ENCODE measurements around the gene RPL10.
"Not testable (repeated sequence)": the region's sequence is repeated elsewhere in the genome, so short reads cannot be mapped to it uniquely, and the experiment has no call there.

RPL10 gene

DNA sequence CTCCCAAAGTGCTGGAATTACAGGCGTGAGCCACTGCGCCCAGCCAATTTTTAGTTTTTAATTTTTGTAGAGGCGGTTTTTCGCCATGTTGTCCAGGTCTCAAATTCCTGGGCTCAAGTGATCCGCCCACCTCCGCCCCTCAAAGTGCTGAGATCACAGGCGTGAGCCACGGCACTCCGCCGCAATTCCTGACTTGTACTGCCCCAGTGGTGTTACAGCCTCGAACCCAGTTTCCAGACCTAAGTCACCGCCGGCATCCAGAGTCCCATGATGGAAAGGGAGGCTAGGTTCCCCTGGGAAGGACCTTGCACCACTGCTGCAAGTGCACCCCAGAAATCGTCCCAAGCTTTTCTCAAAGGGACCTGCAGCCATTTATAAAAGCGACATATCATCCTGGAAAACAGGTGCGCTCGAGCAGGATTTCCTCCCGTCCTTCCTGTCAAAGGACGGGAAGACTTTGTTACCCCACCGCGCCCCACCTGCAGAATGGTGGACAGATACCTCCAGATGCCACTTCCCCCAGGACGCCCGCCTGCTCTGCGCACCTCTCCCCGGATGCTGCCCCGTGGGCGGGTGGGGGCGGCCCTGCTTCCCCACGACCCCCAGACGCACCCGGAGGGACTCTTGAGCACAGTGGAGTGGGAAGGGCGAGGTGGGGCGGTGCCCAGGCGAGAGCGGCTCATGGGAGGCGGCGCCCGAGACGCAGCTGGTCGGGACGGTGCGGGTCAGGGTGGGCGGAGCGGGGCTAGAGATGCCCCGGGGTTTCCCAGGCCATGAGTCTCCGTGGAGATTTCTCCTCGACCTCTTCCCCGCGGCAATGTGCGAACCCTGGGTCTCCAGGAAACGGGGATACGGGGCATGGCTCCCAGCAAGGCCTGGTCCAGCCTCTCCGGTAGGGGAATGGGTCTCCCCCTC is 947 bp upstream of the RPL10 start:
- Histone ChIP-seq H3K4me2 (peak overlapping the region; percentile 85), H3K27ac (peak overlapping the region; percentile 99), H3K4me1 (peaks cover 6% of the 10 kb centered on the region), H3K36me3 (peaks cover 26% of the 10 kb centered on the region), H3K27me3 (no peaks in the 10 kb centered on the region), H3K4me3 (peak overlapping the region; percentile 84), H3K9ac (peak overlapping the region; percentile 100), H4K20me1 (peaks cover 34% of the 10 kb centered on the region), H3K9me3 (peaks cover 29% of the 10 kb centered on the region)
- TF ChIP-seq Cebpa-rat (IDR thresholded peaks at IDR 0.05): no peak

DNA sequence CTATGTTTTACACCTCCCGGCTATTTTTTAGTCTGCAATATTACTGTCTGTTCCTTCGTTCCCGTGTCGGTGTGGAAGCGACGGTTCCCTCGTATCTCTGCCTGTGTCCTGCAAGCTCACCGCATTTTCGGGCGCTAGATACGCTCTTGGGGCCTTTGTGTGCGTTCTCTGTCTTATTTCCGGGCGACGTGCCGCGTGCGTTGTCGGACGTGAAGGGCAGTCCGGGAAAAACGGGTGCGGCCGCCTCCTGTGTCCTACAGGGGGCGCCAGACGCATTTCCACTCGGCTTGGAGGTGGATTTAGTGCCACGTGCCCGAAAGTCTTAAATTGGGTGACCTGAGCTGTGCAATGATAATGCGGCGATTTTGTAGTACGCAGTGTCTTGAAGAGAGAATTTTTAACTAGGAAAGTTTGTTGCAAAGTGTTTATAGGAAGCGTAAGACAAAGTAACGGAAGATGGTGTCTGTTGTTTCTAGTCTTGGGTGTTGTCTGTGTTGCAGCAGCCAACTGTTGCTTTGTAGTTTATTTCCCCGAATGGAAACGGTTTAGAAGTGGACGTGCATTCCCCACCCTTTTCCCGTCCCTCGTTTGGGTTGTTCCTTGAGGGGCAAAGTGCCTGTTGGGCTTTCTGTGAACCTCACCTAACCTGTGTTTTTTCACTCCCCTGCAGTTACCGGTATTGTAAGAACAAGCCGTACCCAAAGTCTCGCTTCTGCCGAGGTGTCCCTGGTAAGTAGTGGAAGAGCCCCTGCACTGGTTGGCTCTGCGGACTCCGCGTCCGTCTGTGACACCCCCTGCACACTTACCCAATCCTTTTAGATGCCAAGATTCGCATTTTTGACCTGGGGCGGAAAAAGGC is 720 bp downstream of the RPL10 start:
- Histone ChIP-seq H3K27me3 (no peaks in the 10 kb centered on the region), H3K9me3 (peaks cover 29% of the 10 kb centered on the region), H4K20me1 (peaks cover 45% of the 10 kb centered on the region), H3K4me1 (peaks cover 6% of the 10 kb centered on the region), H3K4me3 (peak overlapping the region; percentile 84), H3K9ac (peak overlapping the region; percentile 100), H3K36me3 (peaks cover 26% of the 10 kb centered on the region), H3K4me2 (peak overlapping the region; percentile 67), H3K27ac (peak overlapping the region; percentile 99)
- no peak for TF ChIP-seq Cebpa-rat (IDR thresholded peaks at IDR 0.05)

GRCh38 chrX:154399527-154400368 is 1.6 kb downstream of the RPL10 start:
- Histone ChIP-seq H4K20me1 (peaks cover 45% of the 10 kb centered on the region), H3K36me3 (peaks cover 26% of the 10 kb centered on the region), H3K27ac (peak overlapping the region; percentile 99), H3K27me3 (no peaks in the 10 kb centered on the region), H3K4me3 (peak overlapping the region; percentile 84), H3K9ac (peak overlapping the region; percentile 100), H3K9me3 (peaks cover 29% of the 10 kb centered on the region), H3K4me2 (peak overlapping the region; percentile 67), H3K4me1 (peaks cover 8% of the 10 kb centered on the region)
- no peak for TF ChIP-seq Cebpa-rat (IDR thresholded peaks at IDR 0.05)

- Histone ChIP-seq H3K36me3 (peaks cover 26% of the 10 kb centered on the region), H3K9ac (peak overlapping the region; percentile 100; the same call in 1 of the 2 replicates), H3K4me2 (peak overlapping the region; percentile 67), H3K4me1 (peaks cover 14% of the 10 kb centered on the region), H3K9me3 (peaks cover 29% of the 10 kb centered on the region), H3K4me3 (peak overlapping the region; percentile 84), H4K20me1 (peaks cover 45% of the 10 kb centered on the region)
- H3K27me3 ChIP-seq, H3K27ac ChIP-seq: not testable (repeated sequence)
Observed at GRCh38 chrX:154400369-154400817, 2.2 kb downstream of the RPL10 start.

- TF ChIP-seq Cebpa-rat (IDR thresholded peaks at IDR 0.05): no peak
- Histone ChIP-seq H3K9ac (no peak overlapping the region; the same call in 1 of the 2 replicates), H3K4me3 (no peak overlapping the region), H3K27me3 (0 out of 2 replicates have a peak, but pooled peaks cover 5% of the 10 kb centered on the region), H3K4me1 (peaks cover 15% of the 10 kb centered on the region), H3K36me3 (peaks cover 26% of the 10 kb centered on the region), H4K20me1 (peaks cover 45% of the 10 kb centered on the region), H3K27ac (no peak overlapping the region), H3K4me2 (peak overlapping the region; percentile 67; the same call in 1 of the 2 replicates), H3K9me3 (peaks cover 29% of the 10 kb centered on the region)
Observed at GRCh38 chrX:154401045-154401799, 3.0 kb downstream of the RPL10 start.

DNA sequence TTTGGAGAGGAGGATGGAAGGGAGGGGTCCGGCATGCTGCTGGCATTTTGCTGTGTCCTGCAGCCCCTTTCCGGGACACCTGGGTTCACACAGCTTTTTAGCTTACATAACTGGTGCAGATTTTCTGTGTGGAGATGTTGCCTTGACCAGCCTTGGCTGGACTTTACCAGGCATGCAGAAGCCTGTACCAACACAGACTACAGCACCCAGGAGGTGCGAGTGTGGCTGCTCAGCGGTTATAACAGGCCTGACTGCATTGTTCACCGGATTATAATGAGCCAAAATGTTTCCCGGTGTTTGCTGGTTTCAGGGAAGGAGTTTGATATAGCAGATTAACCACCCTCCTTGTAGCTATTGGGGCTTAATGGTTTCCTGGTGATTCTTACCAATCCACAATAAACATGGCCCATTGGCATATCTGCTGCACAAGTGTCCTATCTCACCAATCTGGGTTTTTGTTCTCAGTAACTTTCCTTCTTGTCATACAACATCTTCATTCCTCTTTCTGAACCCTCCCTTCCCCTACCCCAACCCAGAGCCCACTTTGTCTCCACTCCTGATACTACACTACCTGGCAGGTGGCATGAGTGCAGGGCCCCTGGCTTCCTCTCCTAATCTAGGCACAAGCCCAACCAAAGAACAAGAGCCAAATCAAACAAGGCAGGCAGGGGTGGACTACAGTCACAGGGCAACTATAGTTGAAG is 3.9 kb downstream of the RPL10 start:
- Histone ChIP-seq H3K9ac (no peak overlapping the region), H3K27ac (no peak overlapping the region), H3K4me2 (no peak overlapping the region), H3K9me3 (peaks cover 24% of the 10 kb centered on the region), H3K36me3 (peaks cover 26% of the 10 kb centered on the region), H3K27me3 (0 out of 2 replicates have a peak, but pooled peaks cover 5% of the 10 kb centered on the region), H3K4me3 (no peak overlapping the region), H3K4me1 (peaks cover 15% of the 10 kb centered on the region), H4K20me1 (peaks cover 45% of the 10 kb centered on the region)
- TF ChIP-seq Cebpa-rat (IDR thresholded peaks at IDR 0.05): no peak

GRCh38 chrX:154402622-154403127 is 4.5 kb downstream of the RPL10 start:
- Histone ChIP-seq H3K4me2 (no peak overlapping the region), H3K36me3 (peaks cover 26% of the 10 kb centered on the region), H4K20me1 (peaks cover 45% of the 10 kb centered on the region), H3K9me3 (peaks cover 18% of the 10 kb centered on the region), H3K4me3 (no peak overlapping the region), H3K9ac (no peak overlapping the region), H3K4me1 (peaks cover 15% of the 10 kb centered on the region), H3K27me3 (0 out of 2 replicates have a peak, but pooled peaks cover 5% of the 10 kb centered on the region), H3K27ac (no peak overlapping the region)
- TF ChIP-seq Cebpa-rat (IDR thresholded peaks at IDR 0.05): no peak

- no peak overlapping the region for H3K27ac ChIP-seq
- TF ChIP-seq Cebpa-rat (IDR thresholded peaks at IDR 0.05): no peak
Observed at GRCh38 chrX:154403192-154403591, 5.0 kb downstream of the RPL10 start.

More at GRCh38 chrX:154403192-154403591, 5.0 kb downstream of the RPL10 start:
- peaks cover 26% of the 10 kb centered on the region for H3K36me3 ChIP-seq
- H3K4me1 ChIP-seq: peaks cover 15% of the 10 kb centered on the region
- peaks cover 13% of the 10 kb centered on the region for H3K9me3 ChIP-seq
- peaks cover 45% of the 10 kb centered on the region for H4K20me1 ChIP-seq
- no peak overlapping the region for H3K4me3 ChIP-seq
- H3K27me3 ChIP-seq: 0 out of 2 replicates have a peak, but pooled peaks cover 5% of the 10 kb centered on the region
- no peak overlapping the region for H3K4me2 ChIP-seq
- H3K9ac ChIP-seq: no peak overlapping the region
